GM19099 (cell line): Measurements from ENCODE around the gene TM9SF3.

Experiments used
- POLR2A ChIP-seq: IDR thresholded peaks from 3 replicates; pipeline ENCODE4 v1.6.1; 2011; ENCODE audit warnings: low read depth; ENCODE audit not compliant: insufficient read length; ENCODE audit errors: extremely low read depth

The TM9SF3 gene

DNA sequence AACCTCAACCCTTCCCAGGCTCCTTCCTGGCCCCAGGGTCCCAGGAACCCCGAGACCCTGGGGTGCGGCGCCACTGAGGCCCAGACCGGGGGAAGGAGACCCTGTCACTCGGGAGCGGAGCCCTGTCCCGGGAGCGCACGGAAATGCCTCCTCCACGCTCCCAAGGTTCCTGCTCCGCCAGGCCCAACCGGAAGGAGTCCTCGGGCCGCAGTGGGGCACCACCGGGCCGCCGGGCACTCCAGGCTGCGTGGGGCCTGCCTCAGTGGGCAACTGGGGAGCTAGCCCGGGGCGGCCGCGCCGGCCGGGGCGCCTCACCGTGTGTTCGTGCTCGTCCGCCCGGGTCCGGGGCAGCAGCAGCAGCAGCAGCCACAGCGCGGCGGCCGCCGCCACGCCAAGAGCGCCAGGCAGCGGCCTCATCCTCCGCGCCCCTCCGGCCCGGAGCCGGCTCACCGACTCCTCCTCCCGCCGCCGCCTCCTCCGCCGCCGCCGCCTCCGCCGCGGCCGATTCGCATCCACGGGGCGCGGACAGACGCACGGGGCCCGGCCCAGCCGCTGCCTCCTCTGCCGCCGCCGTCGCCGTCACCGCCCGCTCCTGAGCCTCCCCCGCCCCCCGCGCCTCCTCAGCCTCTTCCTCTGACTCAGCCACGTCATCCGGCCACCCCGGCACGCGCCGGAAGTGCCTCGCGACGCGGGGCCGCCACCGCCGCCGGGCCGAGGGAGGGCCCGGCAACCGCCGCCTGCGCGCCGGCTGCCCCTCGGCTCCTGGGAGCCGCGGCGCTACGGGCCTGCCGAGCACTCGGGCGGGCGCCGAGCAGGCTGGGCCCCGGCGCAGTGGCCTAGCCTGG lies at the start of gene TM9SF3:
Gene TM9SF3, minus strand, starts transcription at position 594 of the 845 bp plus-strand sequence. Its CDS starts 177 bp downstream, at position 417.
- TF ChIP-seq POLR2A: peak; percentile 93

- TF ChIP-seq POLR2A: no peak
These were observed 49.7 kb upstream of the TM9SF3 start for GRCh38 chr10:96636551-96636950.

- no peak for TF ChIP-seq POLR2A
These were observed 46.3 kb upstream of the TM9SF3 start for GRCh38 chr10:96632974-96633710.

DNA sequence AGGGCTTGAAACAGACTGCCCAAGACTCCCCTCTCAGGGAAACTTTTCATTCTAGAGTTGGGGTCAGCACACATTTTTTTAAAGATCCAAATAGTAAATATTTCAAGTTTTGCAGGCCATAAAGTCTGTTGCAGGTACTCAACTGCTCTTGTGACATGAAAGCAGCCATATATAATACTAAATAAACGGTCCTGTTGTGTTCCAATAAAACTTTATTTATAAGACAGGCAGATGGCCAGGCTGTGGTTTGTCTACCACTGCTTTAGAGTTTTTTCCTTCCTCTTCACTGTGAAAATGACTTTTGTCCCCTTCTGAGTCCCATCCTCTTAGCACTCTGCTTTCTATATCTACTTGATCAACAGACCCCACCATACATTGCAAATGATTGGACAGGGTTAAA lies 40.5 kb upstream of the TM9SF3 start:
- no peak for TF ChIP-seq POLR2A

DNA sequence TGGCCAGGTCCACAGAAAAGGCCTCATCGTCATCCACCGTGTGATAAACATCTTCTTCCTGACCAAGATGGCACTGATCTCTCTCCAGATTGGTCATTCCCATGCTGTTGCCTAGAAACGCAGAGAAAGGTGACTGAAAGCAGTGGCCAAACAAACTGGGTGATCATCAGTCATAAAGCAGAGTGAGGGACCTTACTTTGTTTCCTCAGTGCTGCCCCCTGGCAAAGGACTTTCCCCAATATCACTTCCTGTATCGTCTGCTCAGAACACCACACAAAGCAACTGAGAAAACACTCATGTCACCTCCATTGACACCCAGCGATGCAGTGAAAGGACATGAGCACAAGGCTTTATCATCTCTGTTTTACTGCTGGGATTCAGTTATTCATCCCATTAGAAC lies 40.0 kb upstream of the TM9SF3 start:
- no peak for TF ChIP-seq POLR2A

- TF ChIP-seq POLR2A: no peak
These were observed 38.4 kb upstream of the TM9SF3 start for GRCh38 chr10:96625173-96625572.

DNA sequence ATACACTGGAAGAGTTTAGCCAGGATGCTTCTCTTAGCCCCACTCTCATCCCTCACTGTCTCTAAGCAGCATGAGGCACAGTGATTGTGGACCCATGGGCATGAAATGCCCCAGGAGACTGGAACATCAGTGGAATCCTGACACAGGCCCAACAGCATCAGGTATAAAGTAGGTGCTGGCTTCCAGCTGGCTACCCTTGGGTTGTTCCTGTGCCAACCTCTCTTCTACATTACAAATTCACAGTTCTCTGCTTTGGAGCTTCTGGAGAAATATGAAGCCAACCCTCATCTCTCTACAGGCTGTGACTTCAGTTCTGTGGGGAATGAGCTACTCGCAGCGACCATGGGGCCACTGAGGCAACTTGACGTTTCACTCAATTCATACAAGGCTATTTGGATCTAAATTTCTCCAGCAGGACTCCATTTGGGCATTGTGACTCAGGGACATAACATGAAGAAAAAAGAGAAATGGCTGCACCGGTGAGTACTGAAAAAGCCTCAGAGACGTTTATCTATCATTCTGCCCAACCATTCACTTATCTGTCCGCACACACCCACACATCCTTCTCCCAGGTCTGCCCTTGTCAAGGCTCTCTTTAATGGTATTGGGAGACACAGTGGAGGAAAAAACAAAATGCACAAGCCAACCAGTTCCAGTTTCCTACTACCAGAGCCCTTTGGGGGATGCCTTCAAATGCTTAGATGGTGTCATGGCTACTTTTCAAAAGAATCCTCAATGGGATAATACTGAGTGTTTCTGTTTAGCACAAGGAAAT lies 35.4 kb upstream of the TM9SF3 start:
- no peak for TF ChIP-seq POLR2A

DNA sequence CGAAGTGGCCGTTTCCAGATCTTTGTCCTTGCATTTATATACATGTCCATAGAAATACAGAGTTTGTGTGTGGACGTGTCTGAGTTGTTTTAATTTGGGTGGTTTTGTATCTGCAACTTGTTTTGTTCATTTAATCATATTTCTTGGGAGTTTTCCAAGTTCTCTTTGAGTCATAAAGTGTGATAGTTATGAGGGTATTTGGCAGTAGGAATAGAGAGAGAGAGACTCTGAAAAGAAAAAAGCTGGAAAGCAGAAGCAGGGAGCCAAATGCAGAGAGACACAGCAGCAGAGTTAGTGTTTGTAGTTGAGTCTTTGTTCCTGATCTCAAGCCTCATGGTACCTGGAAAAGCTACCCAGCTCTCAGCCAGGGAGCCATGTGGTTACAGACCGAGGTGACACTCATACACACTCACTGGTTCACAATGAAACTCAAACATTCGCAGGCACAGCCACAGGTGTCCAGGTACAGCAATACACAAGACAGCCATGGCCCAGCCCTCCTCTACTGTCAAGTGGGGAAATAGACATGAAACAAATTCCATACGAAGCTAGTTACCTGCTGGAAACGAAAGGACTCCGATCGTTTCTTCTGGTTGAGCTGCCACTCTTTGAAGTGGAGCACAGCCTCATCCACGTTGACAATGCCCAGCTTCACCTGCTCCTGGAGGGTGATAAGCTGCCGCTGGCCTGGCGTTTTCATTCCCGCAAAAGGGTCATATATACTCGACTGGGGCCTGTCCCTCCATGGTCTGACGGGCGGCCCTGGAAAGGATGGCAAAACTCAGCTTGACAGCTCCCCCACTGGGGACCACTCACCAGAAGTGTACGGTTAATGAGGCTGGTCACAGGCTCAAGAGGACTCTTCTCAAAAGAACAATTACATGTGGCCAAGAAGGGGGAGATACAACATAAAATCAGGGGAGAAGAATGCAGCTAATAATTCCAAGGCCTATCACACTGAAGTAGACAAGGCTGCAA lies 33.3 kb upstream of the TM9SF3 start:
- TF ChIP-seq POLR2A: no peak

DNA sequence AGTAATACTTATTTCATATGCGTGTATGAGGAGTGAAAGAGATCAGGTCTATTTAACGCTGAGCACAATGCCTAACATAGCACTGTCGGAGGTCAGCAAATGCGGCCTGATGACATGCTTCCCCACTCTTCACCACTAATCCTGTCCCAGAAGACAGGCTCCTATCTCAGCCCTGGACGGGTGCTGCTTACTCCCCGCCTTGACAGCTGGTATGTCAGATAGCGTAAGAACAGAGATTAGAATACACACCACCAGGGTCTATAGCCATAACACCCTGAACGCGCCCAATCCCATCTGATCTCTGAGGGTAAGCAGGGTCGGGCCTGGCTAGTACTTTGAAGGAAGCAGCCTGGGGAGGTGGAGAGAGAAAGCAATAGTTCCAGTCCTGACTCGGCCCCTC lies 32.3 kb upstream of the TM9SF3 start:
- TF ChIP-seq POLR2A: no peak

DNA sequence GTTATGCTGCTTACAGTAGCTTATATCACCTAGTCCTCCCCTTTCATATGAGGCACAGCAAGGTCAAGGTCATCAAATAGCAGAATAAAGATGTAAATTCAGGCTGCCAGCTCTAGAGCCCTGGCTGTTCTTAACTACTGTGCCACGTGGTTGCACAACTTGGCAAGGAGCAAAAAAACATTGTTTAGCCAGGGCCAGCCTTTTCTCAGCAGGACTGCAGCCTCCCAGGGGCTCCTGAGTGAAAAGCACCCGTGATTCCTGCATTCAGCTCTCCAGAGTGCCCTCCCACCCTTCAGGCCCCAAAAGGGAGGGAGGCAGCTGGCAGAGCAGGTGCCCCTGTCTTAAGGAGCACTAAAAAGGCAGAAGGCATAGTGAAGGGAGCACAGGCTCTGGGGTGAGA lies 31.8 kb upstream of the TM9SF3 start:
- no peak for TF ChIP-seq POLR2A

- TF ChIP-seq POLR2A: no peak
These were observed 30.1 kb upstream of the TM9SF3 start for GRCh38 chr10:96616961-96617360.

- TF ChIP-seq POLR2A: no peak
These were observed 27.7 kb upstream of the TM9SF3 start for GRCh38 chr10:96614515-96614914.

GRCh38 chr10:96613576-96613975 lies 26.8 kb upstream of the TM9SF3 start:
- TF ChIP-seq POLR2A: no peak
